K562 (cell line): ENCODE measurements around the gene MIX23. TPM values are rescaled to one million over a fixed set of nuclear protein-coding genes. Genes with fewer than 3 reads are reported as not detected.

Experiments used
- CC2D1A ChIP-seq: fragments of 450-650 bp; IDR thresholded peaks from 2 replicates; pipeline ENCODE4 v1.6.1; 2017; ENCODE audit warnings: mild to moderate bottlenecking
- HCFC1 ChIP-seq: IDR thresholded peaks from 2 replicates; pipeline ENCODE4 v1.6.1; 2012; ENCODE audit warnings: low read depth, low read length, improper control_type of control experiment
- HIVEP1 ChIP-seq: fragments of 250-450 bp; sonication (Bioruptor Pico); IDR thresholded peaks from 2 replicates; pipeline ENCODE4 v1.4.0; 2020; ENCODE audit warnings: mild to moderate bottlenecking
- KLF13 ChIP-seq: fragments of 450-650 bp; IDR thresholded peaks from 2 replicates; pipeline ENCODE4 v1.6.1; 2016; ENCODE audit warnings: missing genetic modification characterization, low read depth, mild to moderate bottlenecking, missing compliant biosample characterization, moderate library complexity, borderline replicate concordance
- MTA1 ChIP-seq: fragments of 450-650 bp; IDR thresholded peaks from 2 replicates; pipeline ENCODE4 v1.6.1; 2017; ENCODE audit warnings: borderline replicate concordance
- MTA3 ChIP-seq: fragments of 450-650 bp; formaldehyde crosslinking; IDR thresholded peaks from 2 replicates; pipeline ENCODE4 v1.6.1; 2017; ENCODE audit warnings: mild to moderate bottlenecking, borderline replicate concordance
- NFYB ChIP-seq: IDR thresholded peaks from 2 replicates; pipeline ENCODE4 v1.6.1; 2011; ENCODE audit warnings: mild to moderate bottlenecking, moderate library complexity; ENCODE audit not compliant: insufficient read length; ENCODE audit errors: extremely low read depth
- NR2C1 ChIP-seq, 2 experiments: fragments of 450-650 bp; IDR thresholded peaks; 2 replicates each; pipeline ENCODE4 v1.6.1; 2017; ENCODE audit warnings: mild to moderate bottlenecking in 2 of 2, antibody characterized with exemption in 1 of 2, inconsistent platforms in 1 of 2, missing compliant biosample characterization in 1 of 2, missing genetic modification characterization in 1 of 2
- PHF8 ChIP-seq: fragments of 200-600 bp; sonication (generic); IDR thresholded peaks from 2 replicates; pipeline ENCODE4 v1.6.1; 2012; ENCODE audit warnings: mixed run types, mild to moderate bottlenecking, inconsistent platforms, low read length, moderate library complexity, borderline replicate concordance
- POLR2A ChIP-seq: fragments of 450-650 bp; conservative IDR thresholded peaks from 2 replicates; pipeline ENCODE4 v1.6.1; 2016
- POLR2H ChIP-seq: IDR thresholded peaks from 2 replicates; pipeline ENCODE4 v1.6.1; 2016; ENCODE audit warnings: missing genetic modification characterization, low read depth, mild to moderate bottlenecking, control low read depth, missing compliant biosample characterization, moderate library complexity
- RBFOX2 ChIP-seq: fragments of 200-400 bp; formaldehyde crosslinking; IDR thresholded peaks from 2 replicates; pipeline ENCODE4 v1.6.1; 2017; ENCODE audit warnings: low read depth, mild to moderate bottlenecking, low read length, moderate library complexity
- SIN3A ChIP-seq, 2 experiments: fragments of 150-350 bp in 1 of 2; IDR thresholded peaks; 2 replicates each; pipeline ENCODE4 v1.6.1; 2011 to 2016; ENCODE audit warnings: borderline replicate concordance in 2 of 2, low read depth in 2 of 2, low read length in 2 of 2, mild to moderate bottlenecking in 2 of 2, moderate library complexity in 2 of 2; ENCODE audit not compliant: control insufficient read depth in 1 of 2
- SIN3B ChIP-seq: fragments of 450-650 bp; IDR thresholded peaks from 2 replicates; pipeline ENCODE4 v1.6.1; 2017; ENCODE audit warnings: low read depth, mild to moderate bottlenecking, moderate library complexity
- SMAD1 ChIP-seq: fragments of 150-350 bp; IDR thresholded peaks from 2 replicates; pipeline ENCODE4 v1.6.1; 2014; ENCODE audit warnings: low read length, low read depth; ENCODE audit not compliant: partially characterized antibody
- SP1 ChIP-seq: sonication (generic); formaldehyde crosslinking; IDR thresholded peaks from 2 replicates; pipeline ENCODE4 v1.8.1; 2022; ENCODE audit warnings: mild to moderate bottlenecking, missing genetic modification reagents
- TAF7 ChIP-seq: fragments of 450-650 bp; IDR thresholded peaks from 2 replicates; pipeline ENCODE4 v1.6.1; 2016; ENCODE audit warnings: missing genetic modification characterization, missing compliant biosample characterization
- TAF9B ChIP-seq: fragments of 450-650 bp; IDR thresholded peaks from 2 replicates; pipeline ENCODE4 v1.6.1; 2018; ENCODE audit warnings: mild to moderate bottlenecking; ENCODE audit not compliant: partially characterized antibody
- ZFX ChIP-seq: sonication (generic); formaldehyde crosslinking; IDR thresholded peaks from 2 replicates; pipeline ENCODE4 v1.8.0; 2022; ENCODE audit warnings: mild to moderate bottlenecking, missing genetic modification reagents, moderate library complexity
- ZNF584 ChIP-seq: fragments of 200-800 bp; sonication (Bioruptor generic); IDR thresholded peaks from 2 replicates; pipeline ENCODE4 v1.6.1; 2016; ENCODE audit warnings: low read depth, mild to moderate bottlenecking, missing genetic modification characterization, missing compliant biosample characterization
- ZNF764 ChIP-seq: fragments of 250-450 bp; sonication (Bioruptor Pico); IDR thresholded peaks from 2 replicates; pipeline ENCODE4 v1.4.0; 2020; ENCODE audit warnings: low read depth, mild to moderate bottlenecking, moderate library complexity
- polyA plus RNA-seq, 8 experiments: library from polyadenylated mRNA; depleted of rRNA in 4 of 8; stranded (reverse) in 5 of 8; unstranded in 3 of 8; fragments of >200 nt; fragmentation: Nextera tagmentation in 2 of 8; fragmentation: Illumina TruSeq in 1 of 8; extraction: Ambion mirVana in 2 of 8; extraction: Trizol in 1 of 8; gene quantifications; 2 replicates each; pipeline versions ENCODE4 v1.2.1 to v1.2.3, GENCODE V29; 2011 to 2014; ENCODE audit warnings: inconsistent platforms in 1 of 8, missing spikeins in 1 of 8
- total RNA-seq, 7 experiments: library from RNA; depleted of rRNA in 6 of 7; stranded (reverse); fragments of >200 nt in 6 of 7; fragmentation: Illumina TruSeq in 2 of 7; extraction: Trizol in 2 of 7; gene quantifications; 2 replicates each; pipeline versions ENCODE4 v1.2.1 to v1.2.3, GENCODE V29; 2011 to 2021; ENCODE audit warnings: low replicate concordance in 1 of 7
- TF ChIP-seq, protein P1 (sequence below): fragments of 250-450 bp; sonication (Bioruptor Pico); IDR thresholded peaks from 2 replicates; pipeline ENCODE4 v1.8.0; 2021; ENCODE audit warnings: borderline replicate concordance, mild to moderate bottlenecking, moderate library complexity; ENCODE audit not compliant: poor library complexity, severe bottlenecking
- TF ChIP-seq, protein P2 (sequence below): fragments of 450-650 bp; IDR thresholded peaks from 2 replicates; pipeline ENCODE4 v1.6.1; 2017; ENCODE audit warnings: antibody characterized with exemption
- TF ChIP-seq, protein P3 (sequence below), 2 experiments: IDR thresholded peaks; 2 replicates each; pipeline ENCODE4 v1.6.1; 2011; ENCODE audit warnings: borderline replicate concordance in 1 of 2, control low read depth in 1 of 2, low read depth in 1 of 2, low read length in 1 of 2, mild to moderate bottlenecking in 1 of 2, mixed read lengths in 1 of 2, moderate library complexity in 1 of 2; ENCODE audit not compliant: insufficient read depth in 1 of 2, insufficient read length in 1 of 2, poor library complexity in 1 of 2, severe bottlenecking in 1 of 2; ENCODE audit errors: extremely low read depth in 1 of 2

The MIX23 gene
- total and polyA plus RNA-seq, 9 of the 15 experiments (the other 6 are each of a cell fraction or from before 2014, with no cell fraction given), result 45.5 to 185 (median 106) TPM

DNA sequence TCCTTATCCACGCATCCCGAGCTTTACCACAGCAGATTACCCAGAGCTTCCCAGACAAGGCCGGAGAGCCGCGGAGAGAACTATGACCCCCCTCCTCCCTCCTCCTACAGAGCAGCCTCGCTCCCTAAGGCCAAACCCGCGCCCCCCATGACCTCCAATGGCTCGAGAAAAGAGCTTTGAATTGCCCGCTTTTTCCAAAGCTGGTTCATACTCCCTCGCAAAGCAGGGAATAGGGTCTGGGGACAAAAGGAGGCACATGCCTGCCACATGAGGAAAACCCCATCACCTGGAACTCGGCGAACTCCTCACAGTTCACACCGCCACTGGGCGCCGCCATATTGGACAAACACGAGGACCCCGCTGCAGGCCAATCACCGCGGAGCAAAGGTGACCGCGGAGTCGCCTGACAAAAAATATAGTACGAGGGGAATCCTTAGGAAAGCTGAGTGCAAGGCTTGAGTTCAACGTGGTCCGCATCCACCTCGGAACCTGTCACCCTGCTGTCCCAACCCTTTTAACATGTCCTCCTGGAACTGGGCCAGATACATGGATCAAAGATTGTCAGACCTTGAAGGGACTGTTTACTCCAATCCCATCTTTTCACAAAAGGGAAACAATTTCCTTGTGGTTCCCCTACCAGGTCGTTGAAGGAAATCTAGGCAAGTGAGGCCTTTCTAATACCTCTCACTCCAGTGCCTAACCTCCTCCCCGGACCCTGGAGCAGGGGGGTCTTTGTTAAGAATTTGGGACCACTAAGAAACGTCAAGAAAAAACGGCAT lies at the start of gene MIX23 (continued):
- TF ChIP-seq NR2C1 (IDR thresholded peaks at IDR 0.05), result peak; percentile 54; the same call in 1 of the 2 replicates
- peak; percentile 46; the same call in 1 of the 2 replicates for TF ChIP-seq NR2C1 (tag; IDR thresholded peaks at IDR 0.05)
- TF ChIP-seq POLR2H (tag), result 0 out of 2 replicates have a peak, but pooled peaks have one; percentile 6
- TF ChIP-seq MTA3, result peak; percentile 15; the same call in 1 of the 2 replicates
- no peak for TF ChIP-seq MTA1
- TF ChIP-seq PHF8, result peak; percentile 75
- peak; percentile 86 for TF ChIP-seq TAF9B
- TF ChIP-seq, protein P1, sequence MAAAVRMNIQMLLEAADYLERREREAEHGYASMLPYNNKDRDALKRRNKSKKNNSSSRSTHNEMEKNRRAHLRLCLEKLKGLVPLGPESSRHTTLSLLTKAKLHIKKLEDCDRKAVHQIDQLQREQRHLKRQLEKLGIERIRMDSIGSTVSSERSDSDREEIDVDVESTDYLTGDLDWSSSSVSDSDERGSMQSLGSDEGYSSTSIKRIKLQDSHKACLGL (CRISPR knock-in tag), result peak; percentile 44
- peak; percentile 98 for TF ChIP-seq SIN3B
- peak; percentile 63 for TF ChIP-seq SMAD1
- TF ChIP-seq, protein P2, sequence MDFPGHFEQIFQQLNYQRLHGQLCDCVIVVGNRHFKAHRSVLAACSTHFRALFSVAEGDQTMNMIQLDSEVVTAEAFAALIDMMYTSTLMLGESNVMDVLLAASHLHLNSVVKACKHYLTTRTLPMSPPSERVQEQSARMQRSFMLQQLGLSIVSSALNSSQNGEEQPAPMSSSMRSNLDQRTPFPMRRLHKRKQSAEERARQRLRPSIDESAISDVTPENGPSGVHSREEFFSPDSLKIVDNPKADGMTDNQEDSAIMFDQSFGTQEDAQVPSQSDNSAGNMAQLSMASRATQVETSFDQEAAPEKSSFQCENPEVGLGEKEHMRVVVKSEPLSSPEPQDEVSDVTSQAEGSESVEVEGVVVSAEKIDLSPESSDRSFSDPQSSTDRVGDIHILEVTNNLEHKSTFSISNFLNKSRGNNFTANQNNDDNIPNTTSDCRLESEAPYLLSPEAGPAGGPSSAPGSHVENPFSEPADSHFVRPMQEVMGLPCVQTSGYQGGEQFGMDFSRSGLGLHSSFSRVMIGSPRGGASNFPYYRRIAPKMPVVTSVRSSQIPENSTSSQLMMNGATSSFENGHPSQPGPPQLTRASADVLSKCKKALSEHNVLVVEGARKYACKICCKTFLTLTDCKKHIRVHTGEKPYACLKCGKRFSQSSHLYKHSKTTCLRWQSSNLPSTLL, result peak; percentile 91
- TF ChIP-seq RBFOX2, result peak; percentile 73
- no peak for TF ChIP-seq ZNF764 (CRISPR knock-in tag)
- TF ChIP-seq ZNF584 (CRISPR knock-in tag), result 0 out of 2 replicates have a peak, but pooled peaks have one; percentile 21
- TF ChIP-seq ZFX (CRISPR knock-in tag), result peak; percentile 75
- TF ChIP-seq SP1, result 0 out of 2 replicates have a peak, but pooled peaks have one; percentile 30
- peak; percentile 69 for TF ChIP-seq HCFC1
- TF ChIP-seq POLR2A, result peak; percentile 80
- TF ChIP-seq, protein P3, sequence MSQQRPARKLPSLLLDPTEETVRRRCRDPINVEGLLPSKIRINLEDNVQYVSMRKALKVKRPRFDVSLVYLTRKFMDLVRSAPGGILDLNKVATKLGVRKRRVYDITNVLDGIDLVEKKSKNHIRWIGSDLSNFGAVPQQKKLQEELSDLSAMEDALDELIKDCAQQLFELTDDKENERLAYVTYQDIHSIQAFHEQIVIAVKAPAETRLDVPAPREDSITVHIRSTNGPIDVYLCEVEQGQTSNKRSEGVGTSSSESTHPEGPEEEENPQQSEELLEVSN (IDR thresholded peaks at IDR 0.05; ENCODE audit: borderline replicate concordance in 1 of 2, extremely low read depth in 1 of 2, insufficient read depth in 1 of 2, insufficient read length in 1 of 2, low read depth in 1 of 2, low read length in 1 of 2, poor library complexity in 1 of 2, severe bottlenecking in 1 of 2), result peak in 1 of 2 experiments; percentile 37
- no peak for TF ChIP-seq KLF13
- peak in 1 of 2 experiments; percentile 79; a peak in 1 of 4 replicates for TF ChIP-seq SIN3A (IDR thresholded peaks at IDR 0.05; ENCODE audit: borderline replicate concordance in 2 of 2, control insufficient read depth in 1 of 2, low read depth in 2 of 2, low read length in 2 of 2)
- peak; percentile 17 for TF ChIP-seq NFYB
- TF ChIP-seq HIVEP1 (CRISPR knock-in tag), result no peak
- TF ChIP-seq TAF7 (tag), result peak; percentile 69; the same call in 1 of the 2 replicates
- peak; percentile 97 for TF ChIP-seq CC2D1A
